Mucosa of descending colon (tissue), 3 donors: ENCODE measurements around the gene ACTRT2. TPM values are rescaled to one million over a fixed set of nuclear protein-coding genes. Genes with fewer than 3 reads are reported as not detected.

Experiments
- ATAC-seq: fragments of 200-7000 bp; cut with Tn5 transposase; one replicate; pipeline ENCODE4 v1.9.1; 2020; ENCODE audit warnings: mild to moderate bottlenecking, moderate library complexity
- DNase-seq, 3 donors: peaks; one replicate each; pipeline ENCODE4 v3.0.0-alpha.2; 2020
- H3K36me3 ChIP-seq: fragments of 200-600 bp; one replicate; pipeline ENCODE4 v1.8.0; 2021; ENCODE audit warnings: low read depth, mild to moderate bottlenecking
- H3K4me1 ChIP-seq: fragments of 200-600 bp; one replicate; pipeline ENCODE4 v1.8.0; 2021; ENCODE audit warnings: low read depth, mild to moderate bottlenecking
- H3K4me3 ChIP-seq: fragments of 200-600 bp; one replicate; pipeline ENCODE4 v1.8.0; 2021; ENCODE audit warnings: mild to moderate bottlenecking
- H3K9me3 ChIP-seq: fragments of 200-600 bp; one replicate; pipeline ENCODE4 v1.8.0; 2021; ENCODE audit warnings: mild to moderate bottlenecking
- CTCF ChIP-seq: fragments of 200-600 bp; IDR thresholded peaks from one replicate; pipeline ENCODE4 v1.8.0; 2022; ENCODE audit warnings: antibody characterized with exemption, mild to moderate bottlenecking
- intact Hi-C, 2 donors: fragments of 100-400 bp; cut with DNase I in 1 of 2; cut with micrococcal nuclease in 1 of 2; formaldehyde crosslinking; loops; one replicate each; pipeline versions ENCODE4 v1.11.0 to v1.11.1; 2022; cut with DNase I, micrococcal nuclease
- total RNA-seq, 3 donors: library from RNA; stranded (reverse); fragmentation: NEBNext Ultra II Directional in 2 of 3; extraction: Animal tissue kit (Norgen Biotek cat#: 25700) in 2 of 3; gene quantifications; one replicate each; pipeline versions ENCODE4 v1.2.1 to v1.2.4, GENCODE V29; 2021 to 2023
- donor health status: DM: no; HTN: no; CAD: no; lungs with moderate emphysema.
- donor health status: DM: no; HTN: no; CAD: no.
- donor health status: DM: no; HTN: yes; CAD: no.

ACTRT2 gene
- total RNA-seq, 3 donors from 2014 or later: not detected

- Histone ChIP-seq H3K4me3 (no peak overlapping the region), H3K36me3 (no peaks in the 10 kb centered on the region), H3K9me3 (no peaks in the 10 kb centered on the region), H3K4me1 (no peaks in the 10 kb centered on the region)
- ATAC-seq (no peak), DNase-seq (peak in 1 of 3 donors; percentile 33)
- intact Hi-C loops: no loop called here
- TF ChIP-seq CTCF: no peak
Observed at GRCh38 chr1:3032371-3033039, 11.2 kb downstream of the ACTRT2 start.

GRCh38 chr1:3033040-3033789 lies 11.9 kb downstream of the ACTRT2 start:
- Histone ChIP-seq H3K4me1 (no peaks in the 10 kb centered on the region), H3K36me3 (no peaks in the 10 kb centered on the region), H3K9me3 (no peaks in the 10 kb centered on the region), H3K4me3 (no peak overlapping the region)
- ATAC-seq: no peak
- TF ChIP-seq CTCF: no peak
- DNase-seq: no peak
- intact Hi-C loops: no loop called here

- no peak overlapping the region for H3K4me3 ChIP-seq
- H3K4me1 ChIP-seq: no peaks in the 10 kb centered on the region
- DNase-seq (no peak), ATAC-seq (no peak)
- TF ChIP-seq CTCF: no peak
- no peaks in the 10 kb centered on the region for H3K36me3 ChIP-seq
- H3K9me3 ChIP-seq: no peaks in the 10 kb centered on the region
- intact Hi-C loops: no loop called here
Observed at GRCh38 chr1:3033790-3034090, 12.5 kb downstream of the ACTRT2 start.

GRCh38 chr1:3034162-3034561 lies 12.9 kb downstream of the ACTRT2 start:
- ATAC-seq (no peak), DNase-seq (no peak)
- H3K4me1 ChIP-seq: no peaks in the 10 kb centered on the region
- H3K4me3 ChIP-seq: no peak overlapping the region
- no peaks in the 10 kb centered on the region for H3K36me3 ChIP-seq
- intact Hi-C loops: no loop called here
- no peaks in the 10 kb centered on the region for H3K9me3 ChIP-seq
- TF ChIP-seq CTCF: no peak

GRCh38 chr1:3034728-3035562 lies 13.7 kb downstream of the ACTRT2 start:
- intact Hi-C loops: no loop called here
- Histone ChIP-seq H3K4me1 (no peaks in the 10 kb centered on the region), H3K9me3 (no peaks in the 10 kb centered on the region), H3K4me3 (no peak overlapping the region), H3K36me3 (no peaks in the 10 kb centered on the region)
- DNase-seq: no peak
- no peak for TF ChIP-seq CTCF
- ATAC-seq: no peak
